HG03354 (cell line): ENCODE measurements around the gene FOXP2.

Experiments used
- ATAC-seq: cut with Tn5 transposase; IDR thresholded peaks from one replicate; pipeline ENCODE4 v1.9.1; 2021; ENCODE audit warnings: mild to moderate bottlenecking; ENCODE audit not compliant: unreplicated experiment, poor library complexity, severe bottlenecking

The FOXP2 gene

DNA sequence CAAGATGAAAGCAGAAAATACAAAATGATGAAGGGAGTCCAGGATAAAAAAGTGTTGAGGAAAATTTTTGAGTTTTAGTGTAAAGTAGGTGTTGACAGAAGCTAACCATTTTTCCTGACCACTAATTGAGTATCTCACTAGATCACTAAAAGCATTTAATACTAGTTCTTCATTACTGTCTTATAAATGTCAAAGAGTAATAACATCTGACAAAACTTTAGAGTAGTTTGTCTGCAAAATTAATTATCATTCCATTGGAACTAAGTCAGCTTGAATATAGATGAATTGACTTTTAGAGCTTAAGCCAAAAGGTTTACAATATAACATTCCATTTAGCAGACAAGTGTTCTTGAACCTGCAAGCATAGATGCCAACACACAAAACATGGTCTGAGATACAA lies 232.9 kb downstream of the FOXP2 start:
- ATAC-seq: no peak

DNA sequence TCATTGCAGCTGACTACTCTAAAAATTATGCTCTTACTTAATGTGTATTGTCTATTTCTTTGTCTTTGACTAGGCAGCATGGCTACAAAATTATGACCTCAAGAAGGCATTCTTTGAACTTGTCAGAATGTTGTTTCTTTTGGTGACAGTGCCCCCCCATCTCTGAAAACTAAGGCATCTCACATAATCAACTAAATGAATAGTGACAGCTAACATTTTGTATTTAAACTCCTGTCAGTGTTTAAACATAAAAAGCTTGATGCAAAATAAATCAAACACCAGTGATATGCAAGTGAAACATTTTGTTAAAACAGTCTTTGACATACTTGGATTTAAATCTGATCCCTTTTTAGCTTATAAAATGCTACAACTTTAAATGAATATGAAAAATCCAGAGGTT lies 233.5 kb downstream of the FOXP2 start:
- no peak for ATAC-seq

DNA sequence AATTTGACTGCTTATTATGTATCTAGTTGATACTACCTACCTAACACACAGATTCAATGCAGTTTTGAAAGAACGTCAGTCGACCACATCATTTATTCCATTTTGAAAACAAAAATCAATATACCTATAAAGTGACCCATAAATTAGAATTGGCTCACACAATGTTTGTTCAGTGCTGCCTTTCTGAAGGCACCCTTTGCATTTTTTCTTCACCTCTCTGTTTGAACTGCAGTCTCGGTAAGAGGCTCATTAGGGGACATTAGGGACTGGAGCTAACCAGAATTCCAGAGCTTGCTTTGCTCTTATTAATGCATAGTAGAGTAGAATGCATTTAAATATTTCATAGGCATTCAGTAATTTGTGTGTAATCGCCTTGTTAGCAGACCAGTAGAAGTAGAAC lies 234.1 kb downstream of the FOXP2 start:
- no peak for ATAC-seq

DNA sequence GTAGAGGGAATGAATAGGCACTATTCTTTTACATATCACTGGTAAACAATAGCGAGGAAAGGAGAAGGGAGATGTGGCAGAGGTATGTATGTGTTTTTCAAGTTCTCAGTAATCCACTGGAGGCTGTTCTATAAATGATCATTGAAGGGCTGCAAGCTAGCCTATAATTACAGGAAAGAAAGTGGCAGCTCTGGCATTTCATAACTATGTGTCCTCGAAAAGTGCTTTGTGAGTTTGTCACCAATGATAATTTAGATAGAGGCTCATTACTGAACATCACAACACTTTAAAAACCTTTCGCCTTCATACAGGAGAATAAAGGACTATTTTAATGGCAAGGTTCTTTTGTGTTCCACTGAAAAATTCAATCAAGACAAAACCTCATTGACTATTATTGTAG lies 235.1 kb downstream of the FOXP2 start:
- no peak for ATAC-seq

DNA sequence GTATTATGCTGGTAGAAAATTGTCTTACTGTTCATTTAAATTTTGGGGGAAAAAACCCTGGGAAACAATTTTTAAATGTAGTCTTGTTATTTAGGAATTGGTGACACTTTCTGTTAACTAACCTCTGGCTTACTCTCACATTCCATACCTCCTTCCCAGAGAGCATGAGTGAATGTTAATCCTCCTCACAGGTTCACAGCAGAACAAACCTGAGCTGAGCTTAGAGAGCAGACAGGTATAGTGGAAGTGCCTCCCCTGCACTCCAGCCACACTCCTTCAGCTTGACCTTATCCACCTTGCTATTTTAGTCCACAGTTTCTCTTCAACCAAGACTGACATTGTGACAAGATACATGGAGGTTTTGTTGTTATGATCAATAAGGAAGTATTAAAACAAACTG lies 235.9 kb downstream of the FOXP2 start:
- no peak for ATAC-seq

DNA sequence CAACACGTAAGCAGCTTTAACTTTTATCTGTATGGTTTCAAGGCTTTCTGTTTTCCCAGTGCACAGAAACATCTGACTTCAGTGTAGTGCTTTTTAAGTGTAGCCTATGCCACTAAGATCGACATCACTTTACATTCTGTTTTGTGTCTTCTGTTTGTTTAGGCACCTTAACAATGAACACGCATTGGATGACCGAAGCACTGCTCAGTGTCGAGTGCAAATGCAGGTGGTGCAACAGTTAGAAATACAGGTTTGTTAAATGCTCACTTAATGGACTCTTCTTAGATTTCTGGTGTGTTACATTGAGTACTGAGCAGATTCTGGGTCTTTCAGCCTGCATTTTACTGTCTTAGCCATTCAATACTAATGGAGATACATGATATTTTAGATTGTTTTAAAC lies 237.4 kb downstream of the FOXP2 start:
- no peak for ATAC-seq

DNA sequence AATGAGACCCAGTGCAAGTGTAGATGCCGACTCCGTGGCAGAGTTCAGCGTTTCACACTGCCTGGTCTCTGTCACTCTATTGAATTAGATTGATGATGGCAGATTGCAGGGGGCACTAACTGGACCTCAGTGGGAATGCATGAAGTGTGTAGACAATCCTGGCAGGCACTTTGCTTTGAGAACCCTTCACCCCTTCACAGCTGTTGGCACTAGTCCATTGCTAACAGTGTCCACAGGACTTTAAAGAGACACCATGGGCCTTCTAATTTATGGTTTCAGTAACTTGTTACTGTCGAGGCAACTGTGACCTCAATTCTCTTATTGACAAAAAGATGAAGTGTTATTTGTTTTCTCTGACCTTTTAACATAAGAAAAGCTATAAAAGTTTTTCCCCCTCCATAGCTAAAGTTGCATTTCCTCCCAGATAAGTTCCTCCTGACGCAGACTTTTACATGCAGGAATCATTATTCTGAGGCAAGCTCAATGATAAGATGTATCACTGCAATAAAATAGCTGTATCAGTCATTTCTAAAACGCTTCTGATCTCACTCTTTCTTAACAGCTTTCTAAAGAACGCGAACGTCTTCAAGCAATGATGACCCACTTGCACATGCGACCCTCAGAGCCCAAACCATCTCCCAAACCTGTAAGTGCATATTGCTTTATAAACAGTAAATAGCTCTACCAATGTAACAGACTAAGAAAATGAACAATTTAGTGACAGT lies 238.9 kb downstream of the FOXP2 start:
- ATAC-seq: no peak

DNA sequence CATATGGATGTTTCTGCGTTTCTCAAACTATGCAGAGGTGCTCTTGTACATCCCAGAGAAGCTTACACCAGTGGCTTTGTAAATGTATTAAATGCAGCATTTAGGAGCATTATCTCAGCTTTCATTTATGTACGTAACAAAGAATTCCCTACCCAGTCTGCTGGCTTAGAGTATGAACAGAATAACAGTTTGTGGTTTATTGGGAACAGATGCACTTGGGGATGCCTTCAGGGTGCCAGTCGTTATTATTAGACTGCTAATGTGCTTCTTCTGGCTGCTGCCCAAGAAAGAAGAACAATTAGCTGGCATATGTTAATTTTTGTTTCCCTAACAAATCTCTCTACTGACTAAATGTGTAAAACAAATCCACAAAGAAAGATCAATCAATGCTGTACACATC lies 241.9 kb downstream of the FOXP2 start:
- no peak for ATAC-seq

DNA sequence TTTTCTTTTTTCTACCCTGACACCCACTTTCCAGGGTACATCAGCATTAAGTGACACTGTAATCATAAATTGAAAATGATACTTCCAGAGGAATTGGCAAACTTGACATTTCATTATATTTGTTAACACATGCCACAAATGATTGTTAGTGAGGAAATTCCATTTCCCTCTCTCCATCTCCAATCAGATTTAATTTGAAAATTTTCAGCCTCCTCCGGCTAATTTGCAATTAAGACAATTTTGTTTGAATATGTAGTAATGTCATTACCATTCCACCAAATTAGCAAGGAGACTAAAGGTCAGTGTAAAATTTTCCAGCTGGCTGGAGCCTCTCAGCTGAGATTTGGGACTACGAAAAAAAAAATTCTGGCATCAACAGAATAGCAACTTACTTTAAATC lies 242.7 kb downstream of the FOXP2 start:
- no peak for ATAC-seq

DNA sequence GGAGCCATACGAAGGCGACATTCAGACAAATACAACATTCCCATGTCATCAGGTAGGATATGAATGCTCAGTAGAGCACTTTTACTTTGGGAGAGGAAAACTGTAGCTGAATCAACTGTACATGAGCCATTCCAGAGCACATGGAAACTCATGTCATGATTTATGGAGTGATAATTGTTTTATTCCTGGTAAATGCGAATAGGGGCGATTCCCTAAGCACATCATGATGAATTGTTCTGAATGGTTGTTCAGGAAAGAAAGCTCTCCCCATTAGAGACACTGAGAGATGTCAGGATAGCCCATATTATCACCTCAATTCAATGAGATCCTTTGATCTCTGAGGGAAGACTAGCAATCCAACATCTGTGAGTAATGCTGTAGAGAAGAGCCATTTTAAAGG lies 243.6 kb downstream of the FOXP2 start:
- ATAC-seq: no peak

DNA sequence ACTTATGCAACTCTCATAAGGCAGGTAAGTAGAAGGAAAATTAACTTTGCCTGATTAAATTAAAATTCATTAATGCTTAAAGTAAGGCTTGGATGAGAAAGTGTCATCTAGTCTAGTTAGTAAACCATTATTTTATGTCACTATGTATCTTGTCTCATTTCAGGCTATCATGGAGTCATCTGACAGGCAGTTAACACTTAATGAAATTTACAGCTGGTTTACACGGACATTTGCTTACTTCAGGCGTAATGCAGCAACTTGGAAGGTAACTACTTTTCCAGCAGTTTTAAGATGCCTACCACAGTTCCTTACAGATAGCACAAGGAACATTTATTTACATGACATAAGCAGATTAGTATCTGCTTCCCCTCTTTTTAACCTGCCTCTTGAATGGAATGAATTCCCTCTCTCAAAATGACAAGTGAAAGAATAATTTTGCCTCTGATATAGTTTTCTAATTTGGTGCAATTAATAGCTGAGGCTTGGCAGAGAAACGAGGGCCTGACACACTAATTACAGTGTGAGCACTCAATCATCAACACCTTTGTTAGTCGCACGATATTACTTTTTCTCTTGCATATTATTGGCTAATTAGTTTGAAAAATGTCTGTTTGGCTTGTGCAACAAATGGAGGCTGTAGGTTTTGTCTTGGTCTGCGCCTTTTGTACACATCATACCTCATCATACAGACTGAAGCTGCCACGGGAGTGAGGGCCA lies 245.0 kb downstream of the FOXP2 start:
- ATAC-seq: no peak

DNA sequence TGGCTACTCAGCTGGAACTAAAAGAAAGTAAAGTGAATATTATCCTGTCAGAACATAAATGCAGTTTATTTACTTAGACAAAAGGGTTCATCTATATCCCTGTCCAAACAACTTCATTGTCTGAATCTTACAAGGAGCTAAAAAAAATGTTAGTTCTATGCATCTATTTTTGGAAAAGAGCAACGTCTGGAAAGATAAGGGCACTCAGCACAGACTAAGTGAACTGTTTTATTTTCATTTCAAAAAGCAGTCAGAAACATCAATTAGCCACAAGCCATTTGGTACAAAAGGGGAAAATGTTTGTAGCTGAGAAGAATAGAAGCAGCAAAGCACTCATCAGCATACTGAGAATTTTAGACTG lies 245.5 kb downstream of the FOXP2 start:
- ATAC-seq: no peak

DNA sequence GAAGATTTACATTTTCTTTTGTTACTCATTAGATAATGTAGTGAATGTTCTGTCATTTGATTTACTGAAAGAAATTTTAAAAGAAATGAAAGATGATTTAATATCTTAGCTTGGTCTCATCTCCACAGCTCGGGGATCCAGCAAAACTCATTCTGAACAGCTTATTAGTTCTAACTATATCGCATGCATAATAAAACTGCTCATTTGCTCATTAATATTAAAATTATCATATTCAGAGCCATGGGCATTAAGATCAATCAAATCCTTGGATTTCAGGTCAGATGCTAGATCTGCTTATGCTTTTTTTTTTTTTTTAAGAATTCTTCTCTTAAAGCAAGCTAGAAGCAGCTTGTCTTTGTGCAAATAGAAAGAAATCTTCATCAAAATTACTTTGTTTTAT lies 246.1 kb downstream of the FOXP2 start:
- no peak for ATAC-seq

DNA sequence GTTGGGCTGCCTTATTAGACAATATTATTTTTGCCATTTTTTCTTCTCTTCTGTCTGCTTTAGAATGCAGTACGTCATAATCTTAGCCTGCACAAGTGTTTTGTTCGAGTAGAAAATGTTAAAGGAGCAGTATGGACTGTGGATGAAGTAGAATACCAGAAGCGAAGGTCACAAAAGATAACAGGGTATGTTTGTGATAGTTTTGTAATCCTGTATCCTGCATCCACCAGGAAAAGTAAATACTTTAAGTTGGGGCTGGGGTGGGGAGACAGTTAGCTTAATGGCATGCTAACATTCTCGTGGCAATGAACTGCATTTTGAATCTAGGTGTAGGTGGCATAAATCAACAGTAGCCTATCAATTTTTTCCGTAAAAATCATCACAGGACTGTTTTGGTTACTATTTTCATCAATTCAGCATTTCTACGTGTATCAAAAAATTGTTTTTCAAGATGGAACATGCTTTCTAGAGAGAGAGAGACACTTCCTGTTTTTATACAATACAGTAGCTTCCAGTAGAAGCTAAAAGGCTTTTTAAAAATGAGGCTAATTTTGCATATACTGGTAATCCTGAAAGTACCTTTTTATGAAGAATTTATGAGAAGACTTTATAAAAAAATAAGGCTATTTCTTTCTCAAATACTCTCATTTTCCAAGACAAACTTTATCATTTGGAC lies 247.5 kb downstream of the FOXP2 start:
- ATAC-seq: no peak

DNA sequence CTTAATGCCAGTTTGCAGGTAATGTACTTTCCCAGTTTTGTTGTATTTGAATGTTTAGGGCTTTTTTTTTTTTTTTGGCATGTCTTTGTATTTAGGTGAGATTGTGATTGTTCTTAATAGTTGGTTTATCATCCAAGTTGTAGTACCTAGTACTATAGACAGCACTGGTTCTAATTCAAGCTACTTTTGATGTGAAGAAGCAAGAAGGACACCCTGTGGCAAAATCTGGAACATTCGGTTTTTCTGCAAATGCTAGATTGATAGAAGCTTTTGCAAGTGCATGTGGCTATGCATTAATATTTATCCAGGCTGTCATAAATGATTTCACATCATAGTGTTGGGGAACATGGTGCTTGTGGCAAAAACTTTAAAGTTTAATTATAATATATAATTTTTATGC lies 248.9 kb downstream of the FOXP2 start:
- ATAC-seq: no peak

DNA sequence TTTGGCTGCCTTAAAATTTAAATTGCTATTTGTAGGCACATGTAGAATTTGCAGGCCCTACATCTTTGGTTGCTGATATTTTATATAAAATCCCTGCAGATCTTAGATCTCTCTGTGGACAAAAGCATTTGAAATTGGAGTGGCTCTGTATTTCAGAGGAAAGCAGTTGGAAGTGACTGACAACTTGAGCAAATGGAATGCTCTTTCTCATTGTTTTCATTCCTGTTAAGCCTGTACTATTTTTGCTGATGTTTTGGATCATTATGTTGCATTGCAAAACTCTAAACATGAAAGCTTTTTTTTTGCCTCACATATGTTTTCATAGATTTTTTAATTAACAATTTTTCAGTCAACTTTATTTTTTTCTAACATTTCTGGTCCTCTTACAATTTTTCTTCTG lies 256.1 kb downstream of the FOXP2 start:
- no peak for ATAC-seq

DNA sequence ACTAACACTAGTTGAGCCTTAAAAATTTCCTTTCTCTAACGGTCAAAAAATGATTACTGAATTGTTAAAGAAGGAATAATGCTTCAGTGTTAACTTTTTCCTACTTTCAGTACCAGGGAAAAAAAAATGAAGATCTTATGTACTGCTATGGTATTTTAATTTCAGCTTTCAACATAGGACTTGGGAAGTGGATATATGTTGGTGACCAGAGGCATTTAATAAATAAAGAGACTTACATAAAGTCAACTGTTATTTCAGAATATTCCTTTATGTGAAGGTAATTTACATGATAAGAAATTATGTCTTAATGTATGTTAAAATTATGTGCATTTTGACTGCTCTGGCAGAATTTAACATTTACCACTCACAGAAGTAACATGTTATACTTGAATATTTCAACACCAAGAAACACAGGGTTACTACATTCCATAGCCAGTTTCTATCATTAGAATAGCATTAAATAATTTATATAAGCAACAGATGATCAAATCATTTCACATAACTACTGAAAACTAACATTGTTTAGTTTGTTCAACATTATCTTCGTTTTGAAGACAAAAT lies 257.0 kb downstream of the FOXP2 start:
- ATAC-seq: no peak

DNA sequence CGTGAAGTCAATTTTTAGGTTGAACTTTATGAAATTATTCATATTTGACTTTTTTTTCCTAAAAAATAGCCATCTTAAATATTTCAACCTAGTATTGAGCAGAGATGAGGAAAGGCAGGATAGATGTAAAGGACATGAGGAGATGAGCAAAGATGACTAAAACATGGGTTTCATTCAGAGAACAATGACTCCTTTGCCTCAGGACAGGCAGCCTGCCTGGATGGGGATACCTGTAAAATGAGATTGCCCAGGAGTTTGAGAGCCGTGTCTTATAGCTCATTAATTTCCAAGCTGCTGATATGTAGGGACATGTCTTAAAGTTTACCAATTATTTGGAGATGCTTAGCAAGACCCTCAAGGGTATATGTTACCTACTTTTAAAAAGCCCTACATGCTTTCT lies 263.5 kb downstream of the FOXP2 start:
- ATAC-seq: no peak

DNA sequence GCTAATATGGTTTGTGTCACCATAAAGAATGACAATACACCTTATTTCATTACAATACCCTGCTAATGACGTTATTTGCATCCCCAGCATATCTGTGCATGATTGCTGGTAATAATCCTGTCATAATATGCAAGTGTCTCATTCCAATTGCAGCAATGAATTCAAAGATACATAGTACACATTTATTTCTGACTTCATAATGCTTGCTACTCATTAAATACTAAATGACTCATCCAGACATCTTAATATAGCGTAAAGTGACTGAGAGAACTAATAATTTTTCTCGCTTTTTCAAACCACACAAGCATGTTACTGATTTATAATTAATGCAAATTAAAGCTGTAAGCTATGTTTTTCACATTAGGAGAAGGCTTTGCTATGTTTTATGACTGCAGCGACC lies 272.6 kb downstream of the FOXP2 start:
- no peak for ATAC-seq

DNA sequence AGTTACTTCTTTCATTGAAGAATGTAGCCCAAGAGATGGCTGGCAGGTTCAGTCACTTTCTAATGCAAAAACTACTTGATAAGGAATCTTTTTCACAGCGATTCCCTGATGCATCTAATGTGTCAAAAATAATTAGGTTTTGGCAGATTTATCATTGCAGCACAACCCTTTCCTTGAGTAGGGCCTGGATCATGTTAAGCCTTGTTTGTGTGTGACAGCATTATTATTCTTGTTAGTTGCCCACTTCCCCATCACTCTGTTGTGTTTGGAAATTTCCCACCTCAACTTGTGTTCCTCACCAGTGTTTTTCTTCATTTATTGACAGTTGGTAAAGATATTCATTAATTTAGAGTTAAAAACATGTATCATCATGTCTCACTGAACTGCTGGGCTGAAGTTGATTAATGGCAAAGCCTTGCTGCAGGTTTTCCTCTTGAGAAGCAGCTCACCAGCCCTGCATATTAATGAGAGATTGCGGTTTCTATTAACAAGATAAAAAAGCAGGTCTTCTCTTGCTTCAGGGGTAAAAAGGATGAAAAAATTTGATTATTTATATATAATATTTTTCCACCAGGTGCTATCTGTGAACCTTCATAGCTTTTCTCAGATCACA lies 273.9 kb downstream of the FOXP2 start:
- no peak for ATAC-seq
